ENCODE measurements around the gene ZDHHC20.

Gene ZDHHC20

GRCh38 chr13:21322988-21323387 lies 136.1 kb downstream of the ZDHHC20 start:
- Histone ChIP-seq H3K27me3 (replicated peaks; ENCODE audit: insufficient read depth, low read length) (no peaks in the 10 kb centered on the region), H3K79me2 (ENCODE audit: low read length) (0 out of 2 replicates have a peak, but pooled peaks cover 2% of the 10 kb centered on the region), H3F3A (ENCODE audit: insufficient read depth, low read length) (no peaks in the 10 kb centered on the region), H3K36me3 (replicated peaks; ENCODE audit: insufficient read depth, low read length) (no peaks in the 10 kb centered on the region), H3K9me3 (replicated peaks; ENCODE audit: insufficient read depth, low read length) (no peaks in the 10 kb centered on the region), H3K9ac (ENCODE audit: low read length) (no peak overlapping the region), H3K4me1 (ENCODE audit: low read length) (no peaks in the 10 kb centered on the region), H3K27ac (ENCODE audit: low read length) (no peak overlapping the region), H3K9me2 (replicated peaks; ENCODE audit: insufficient read depth, low read length) (no peaks in the 10 kb centered on the region), H3K4me3 (ENCODE audit: low read length) (no peak overlapping the region), H3K4me2 (ENCODE audit: low read depth, low read length) (no peak overlapping the region), H4K20me1 (ENCODE audit: insufficient read depth, low read length) (no peaks in the 10 kb centered on the region), H2AFZ (ENCODE audit: low read length) (no peak overlapping the region)
- DNase-seq = no peak
- TF ChIP-seq CTCF (IDR thresholded peaks at IDR 0.05; ENCODE audit: low read length) (no peak), EZH2phosphoT487 (IDR thresholded peaks at IDR 0.05; ENCODE audit: low read length) (no peak), EZH2 (optimal IDR thresholded peaks at IDR 0.05; ENCODE audit: low read depth, low read length) (no peak)
